NB4 (cell line): ENCODE data around the gene TSHZ2.

ENCODE experiments used
- CTCF ChIP-seq: IDR thresholded peaks from one replicate; pipeline ENCODE4 v1.5.1; 2012; ENCODE audit warnings: low read depth, low read length
- MAX ChIP-seq: IDR thresholded peaks from 2 replicates; pipeline ENCODE4 v1.6.1; 2011; ENCODE audit warnings: low read depth, low read length
- POLR2A ChIP-seq: IDR thresholded peaks from 2 replicates; pipeline ENCODE4 v1.6.1; 2011; ENCODE audit warnings: mild to moderate bottlenecking; ENCODE audit not compliant: insufficient read length; ENCODE audit errors: extremely low read depth

- no peak for TF ChIP-seq CTCF
- no peak for TF ChIP-seq POLR2A
- TF ChIP-seq MAX, result no peak
These were observed 45.0 kb downstream of the TSHZ2 start for GRCh38 chr20:53017206-53017605.
